ENCODE measurements around the gene FPR2.
A peak's percentile ranks its signal among the peaks of the same experiment; 100 is the strongest.

DNA sequence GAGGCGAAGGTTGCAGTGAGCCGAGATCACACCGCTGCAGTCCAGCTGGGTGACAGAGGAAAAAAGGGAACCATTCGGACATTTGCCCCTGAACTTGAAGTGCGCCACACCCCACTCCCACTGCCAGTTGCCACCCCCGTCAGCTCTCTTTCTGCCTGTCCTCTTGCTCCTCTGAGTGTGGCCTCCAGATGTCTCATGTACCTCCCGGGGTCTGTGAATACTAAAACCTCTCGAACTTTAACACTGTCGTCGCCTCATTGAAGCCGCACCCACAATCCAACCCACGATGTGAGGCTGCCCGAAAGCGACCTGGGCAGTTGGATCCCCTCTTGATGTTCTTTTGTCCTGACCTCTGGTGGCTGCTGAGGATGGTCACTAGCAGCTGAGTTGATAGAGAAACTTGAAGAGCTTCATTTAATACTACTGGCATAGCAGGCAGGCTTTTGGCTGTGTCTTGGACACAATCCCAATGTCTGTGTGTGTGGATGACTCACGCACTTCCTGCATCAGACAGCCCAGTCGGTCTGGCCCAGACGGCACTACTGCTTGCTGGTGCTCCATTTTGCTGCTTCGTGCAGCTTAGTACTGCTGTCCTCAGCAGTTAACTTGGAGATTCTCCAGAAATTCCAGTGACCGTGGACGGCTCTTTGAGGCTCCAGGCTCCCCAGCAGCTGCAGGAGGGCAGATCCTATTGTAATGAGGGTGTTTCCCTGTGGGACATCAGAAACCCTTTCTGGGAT lies 38.2 kb downstream of the FPR2 start:
- TF ChIP-seq NBN (IDR thresholded peaks at IDR 0.05; ENCODE audit: low read depth), result no peak
- TF ChIP-seq, protein P1, sequence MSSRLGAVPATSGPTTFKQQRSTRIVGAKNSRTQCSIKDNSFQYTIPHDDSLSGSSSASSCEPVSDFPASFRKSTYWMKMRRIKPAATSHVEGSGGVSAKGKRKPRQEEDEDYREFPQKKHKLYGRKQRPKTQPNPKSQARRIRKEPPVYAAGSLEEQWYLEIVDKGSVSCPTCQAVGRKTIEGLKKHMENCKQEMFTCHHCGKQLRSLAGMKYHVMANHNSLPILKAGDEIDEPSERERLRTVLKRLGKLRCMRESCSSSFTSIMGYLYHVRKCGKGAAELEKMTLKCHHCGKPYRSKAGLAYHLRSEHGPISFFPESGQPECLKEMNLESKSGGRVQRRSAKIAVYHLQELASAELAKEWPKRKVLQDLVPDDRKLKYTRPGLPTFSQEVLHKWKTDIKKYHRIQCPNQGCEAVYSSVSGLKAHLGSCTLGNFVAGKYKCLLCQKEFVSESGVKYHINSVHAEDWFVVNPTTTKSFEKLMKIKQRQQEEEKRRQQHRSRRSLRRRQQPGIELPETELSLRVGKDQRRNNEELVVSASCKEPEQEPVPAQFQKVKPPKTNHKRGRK (tag; IDR thresholded peaks at IDR 0.05), result no peak
- peak; percentile 69 for TF ChIP-seq BACH1 (tag; IDR thresholded peaks at IDR 0.05)
- TF ChIP-seq, protein P2, sequence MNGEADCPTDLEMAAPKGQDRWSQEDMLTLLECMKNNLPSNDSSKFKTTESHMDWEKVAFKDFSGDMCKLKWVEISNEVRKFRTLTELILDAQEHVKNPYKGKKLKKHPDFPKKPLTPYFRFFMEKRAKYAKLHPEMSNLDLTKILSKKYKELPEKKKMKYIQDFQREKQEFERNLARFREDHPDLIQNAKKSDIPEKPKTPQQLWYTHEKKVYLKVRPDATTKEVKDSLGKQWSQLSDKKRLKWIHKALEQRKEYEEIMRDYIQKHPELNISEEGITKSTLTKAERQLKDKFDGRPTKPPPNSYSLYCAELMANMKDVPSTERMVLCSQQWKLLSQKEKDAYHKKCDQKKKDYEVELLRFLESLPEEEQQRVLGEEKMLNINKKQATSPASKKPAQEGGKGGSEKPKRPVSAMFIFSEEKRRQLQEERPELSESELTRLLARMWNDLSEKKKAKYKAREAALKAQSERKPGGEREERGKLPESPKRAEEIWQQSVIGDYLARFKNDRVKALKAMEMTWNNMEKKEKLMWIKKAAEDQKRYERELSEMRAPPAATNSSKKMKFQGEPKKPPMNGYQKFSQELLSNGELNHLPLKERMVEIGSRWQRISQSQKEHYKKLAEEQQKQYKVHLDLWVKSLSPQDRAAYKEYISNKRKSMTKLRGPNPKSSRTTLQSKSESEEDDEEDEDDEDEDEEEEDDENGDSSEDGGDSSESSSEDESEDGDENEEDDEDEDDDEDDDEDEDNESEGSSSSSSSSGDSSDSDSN (IDR thresholded peaks at IDR 0.05; ENCODE audit: borderline replicate concordance in 1 of 2, low read depth in 2 of 2, low read length in 2 of 2), result peak in 1 of 2 experiments; percentile 67; a peak in 1 of 4 replicates
- TF ChIP-seq, protein P3, sequence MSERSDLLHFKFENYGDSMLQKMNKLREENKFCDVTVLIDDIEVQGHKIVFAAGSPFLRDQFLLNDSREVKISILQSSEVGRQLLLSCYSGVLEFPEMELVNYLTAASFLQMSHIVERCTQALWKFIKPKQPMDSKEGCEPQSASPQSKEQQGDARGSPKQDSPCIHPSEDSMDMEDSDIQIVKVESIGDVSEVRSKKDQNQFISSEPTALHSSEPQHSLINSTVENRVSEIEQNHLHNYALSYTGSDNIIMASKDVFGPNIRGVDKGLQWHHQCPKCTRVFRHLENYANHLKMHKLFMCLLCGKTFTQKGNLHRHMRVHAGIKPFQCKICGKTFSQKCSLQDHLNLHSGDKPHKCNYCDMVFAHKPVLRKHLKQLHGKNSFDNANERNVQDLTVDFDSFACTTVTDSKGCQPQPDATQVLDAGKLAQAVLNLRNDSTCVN (CRISPR knock-in tag; IDR thresholded peaks at IDR 0.05), result no peak
- TF ChIP-seq ELF1 (tag; IDR thresholded peaks at IDR 0.05), result no peak
- no peak for TF ChIP-seq TEAD1 (CRISPR knock-in tag; IDR thresholded peaks at IDR 0.05)
- TF ChIP-seq JUND (IDR thresholded peaks at IDR 0.05; ENCODE audit: borderline replicate concordance, low read depth, low read length), result peak; percentile 98
- TF ChIP-seq JUND (tag; IDR thresholded peaks at IDR 0.05; ENCODE audit: borderline replicate concordance, low read depth, low read length), result peak; percentile 96
- no peak for TF ChIP-seq TSC22D4 (tag; IDR thresholded peaks at IDR 0.05)

Data from K562 (cell line).